GM21825 (cell line): ENCODE results near the gene FGFBP3.

Experiments used
- ATAC-seq: cut with Tn5 transposase; IDR thresholded peaks from one replicate; pipeline ENCODE4 v1.9.1; 2021; ENCODE audit warnings: mild to moderate bottlenecking, moderate library complexity; ENCODE audit not compliant: unreplicated experiment

Gene FGFBP3

DNA sequence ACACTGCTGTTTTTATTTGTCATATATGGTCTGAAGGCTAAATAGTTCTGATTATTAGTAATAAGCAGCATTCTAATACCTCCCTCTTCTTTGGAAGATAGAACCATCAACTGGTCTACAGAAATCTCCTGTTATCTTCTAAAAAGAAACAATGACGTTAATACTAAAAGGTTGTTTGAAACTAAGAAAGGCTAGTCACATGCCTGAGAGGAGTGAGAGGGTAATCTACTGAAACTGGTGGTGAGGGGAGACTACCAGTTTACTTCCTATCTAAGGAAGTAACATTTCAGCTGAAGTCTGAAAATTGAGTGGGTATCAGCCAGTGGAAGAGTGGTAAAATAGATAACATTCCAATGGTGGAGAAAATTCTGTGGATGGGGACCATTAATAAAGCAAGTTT is 48.4 kb downstream of the FGFBP3 start:
- ATAC-seq = no peak

DNA sequence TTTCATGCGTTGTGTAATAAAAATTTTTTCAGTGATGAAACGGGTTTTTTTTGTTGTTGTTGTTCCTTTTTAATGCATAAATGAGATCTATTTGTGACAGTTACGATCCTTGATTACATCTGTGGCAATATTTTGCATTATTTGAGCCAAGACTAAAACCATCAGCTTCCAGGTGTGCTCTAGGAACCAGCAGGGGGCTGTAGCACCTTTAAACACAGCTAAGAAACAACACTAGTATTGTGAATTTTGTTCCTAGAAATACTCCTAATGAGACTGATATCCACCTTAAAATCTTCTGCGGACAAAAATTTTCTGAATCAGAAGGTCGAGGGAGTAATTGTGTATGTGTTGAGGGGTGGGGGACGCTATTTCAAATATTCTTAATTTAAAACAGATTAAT is 52.6 kb downstream of the FGFBP3 start:
- no peak for ATAC-seq
